LHCN-M2 (cell line): ENCODE results near the gene NAB2. TPM values are rescaled to one million over a fixed set of nuclear protein-coding genes. Genes with fewer than 3 reads are reported as not detected.
"Not testable (repeated sequence)": the region's sequence is repeated elsewhere in the genome, so short reads cannot be mapped to it uniquely, and the experiment has no call there.

Experiments
- DNase-seq: peaks from one replicate; pipeline ENCODE4 v3.0.0-alpha.2; 2012; ENCODE audit warnings: low read depth
- total RNA-seq: library from RNA; depleted of rRNA; stranded (reverse); fragments of >200 nt; gene quantifications from 2 replicates; pipeline ENCODE4 v1.2.3, GENCODE V29; 2014

Gene NAB2
- total RNA-seq, 1 experiment from 2014 or later, result 53.8 TPM

DNA sequence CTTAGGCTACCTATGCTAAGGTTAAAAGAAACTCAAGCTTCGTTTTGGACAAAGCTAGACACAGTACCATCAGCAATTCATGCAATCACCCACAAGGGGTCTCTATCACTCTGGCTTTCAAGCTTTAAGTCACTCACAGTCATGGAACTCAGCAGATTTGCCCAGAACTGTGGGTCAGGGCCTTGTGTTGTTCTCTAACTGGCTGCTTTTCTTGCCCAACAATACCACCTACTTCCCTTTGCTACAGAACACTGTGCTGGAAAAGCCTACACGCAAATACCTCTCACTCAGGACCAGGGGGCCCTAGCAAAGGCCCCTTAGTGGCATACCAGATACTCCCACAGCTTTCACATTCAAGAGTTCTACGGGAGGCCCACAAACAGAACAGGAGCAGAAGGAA, 19.4 kb upstream of the NAB2 start:
- DNase-seq, result peak; percentile 82

DNA sequence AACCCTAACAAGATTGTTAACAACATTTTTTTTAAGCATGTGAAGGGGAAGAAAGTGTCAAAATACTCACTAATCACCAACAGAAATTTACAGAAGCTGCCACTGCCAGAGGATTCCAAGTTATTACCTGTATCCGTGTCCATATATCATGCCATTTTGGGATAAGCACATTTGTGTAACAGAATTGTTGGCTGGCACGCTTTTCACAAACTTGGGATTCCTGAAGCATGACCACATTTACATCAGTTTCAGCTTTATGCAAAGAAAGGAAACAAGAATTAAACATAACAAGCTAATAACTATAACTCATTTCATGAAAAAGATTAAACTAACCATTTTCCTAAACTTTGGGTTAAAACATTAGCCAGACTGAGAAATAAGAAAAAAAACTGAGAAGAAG, 16.3 kb upstream of the NAB2 start:
- no peak for DNase-seq

DNA sequence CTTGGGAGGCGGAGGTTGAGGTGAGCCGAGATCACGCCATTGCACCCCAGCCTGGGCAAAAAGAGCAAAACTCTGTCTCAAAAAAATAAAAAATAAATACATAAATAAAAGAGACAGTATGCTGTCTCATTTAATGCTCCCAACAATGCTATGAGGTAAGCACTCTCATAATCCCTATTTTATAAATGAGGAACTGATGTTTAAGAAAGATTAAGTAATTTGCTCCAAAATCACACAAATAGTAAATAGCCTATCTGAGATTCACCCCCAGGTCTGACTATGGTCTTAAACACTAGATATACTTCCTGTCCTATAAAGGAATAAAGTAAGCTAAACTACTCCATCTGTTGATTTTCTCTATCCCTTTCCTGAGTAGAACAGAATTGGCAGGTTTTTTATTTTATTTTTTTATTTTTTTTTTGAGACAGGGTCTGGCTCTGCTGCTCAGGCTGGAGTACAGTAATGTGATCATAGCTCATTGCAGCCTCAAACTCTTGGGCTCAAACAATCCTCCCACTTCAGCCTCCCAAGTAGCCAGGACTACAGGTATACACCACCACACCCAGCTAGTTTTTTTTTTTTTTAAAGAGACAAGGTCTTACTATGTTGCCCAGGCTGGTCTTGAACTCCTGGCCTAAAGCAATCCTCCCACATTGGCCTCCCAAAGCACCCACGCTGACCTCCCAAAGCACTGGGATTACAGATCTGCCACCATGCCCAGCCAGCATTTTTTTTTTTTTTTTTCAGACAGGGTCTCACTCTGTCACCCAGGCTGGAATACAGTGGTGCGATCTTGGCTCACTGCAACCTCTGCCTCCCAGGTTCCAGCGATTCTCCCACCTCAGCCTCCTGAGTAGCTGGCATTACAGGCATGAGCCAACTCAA, 15.1 kb upstream of the NAB2 start:
- not testable (repeated sequence) for DNase-seq

DNA sequence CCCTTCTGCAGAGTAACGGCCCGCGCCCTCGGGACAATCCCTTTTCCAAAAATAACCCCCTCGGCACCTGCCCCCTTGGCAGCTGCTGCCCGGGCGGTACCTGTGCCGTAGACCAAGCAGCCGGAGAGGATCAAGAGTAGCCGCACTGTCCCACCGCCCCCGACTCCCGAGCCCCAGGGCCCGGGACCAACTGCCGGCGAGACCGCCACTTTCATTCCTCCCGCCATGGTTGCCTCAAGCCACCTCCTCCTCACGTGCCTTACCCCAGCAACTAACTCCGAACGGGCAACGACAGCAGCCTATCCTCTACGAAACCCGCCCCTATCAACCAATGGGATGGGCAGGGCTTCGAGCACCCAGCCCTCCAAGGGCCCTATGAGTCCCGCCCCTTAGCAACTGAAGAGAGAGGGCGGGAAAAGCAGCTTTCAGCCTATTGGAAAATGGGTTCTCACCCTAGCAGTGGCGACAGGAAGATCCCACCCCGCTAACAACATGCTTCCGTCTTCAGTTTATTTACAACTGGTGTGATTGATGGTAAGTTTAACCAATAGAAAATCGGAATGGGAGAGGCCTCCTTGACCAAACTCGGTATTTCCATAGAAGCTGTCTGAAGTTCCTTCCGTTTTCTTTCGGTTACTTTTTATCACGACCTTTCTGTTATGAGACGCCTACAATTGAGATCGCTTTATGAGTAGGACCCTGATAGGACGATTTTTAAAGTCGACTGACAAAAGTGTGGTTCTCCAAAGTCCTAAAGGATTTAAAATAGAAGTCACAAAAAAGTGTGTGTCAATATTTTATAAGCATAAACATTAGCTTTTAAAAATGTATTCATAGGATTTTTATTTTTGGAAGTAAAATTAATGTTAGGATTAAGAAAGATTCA, 10.2 kb upstream of the NAB2 start, which contains the start of gene NEMP1:
TSS of gene NEMP1 (minus strand) at position 273 of the 886 bp plus-strand sequence. CDS start at position 227, 46 bp downstream.
- DNase-seq, result peak; percentile 100

DNA sequence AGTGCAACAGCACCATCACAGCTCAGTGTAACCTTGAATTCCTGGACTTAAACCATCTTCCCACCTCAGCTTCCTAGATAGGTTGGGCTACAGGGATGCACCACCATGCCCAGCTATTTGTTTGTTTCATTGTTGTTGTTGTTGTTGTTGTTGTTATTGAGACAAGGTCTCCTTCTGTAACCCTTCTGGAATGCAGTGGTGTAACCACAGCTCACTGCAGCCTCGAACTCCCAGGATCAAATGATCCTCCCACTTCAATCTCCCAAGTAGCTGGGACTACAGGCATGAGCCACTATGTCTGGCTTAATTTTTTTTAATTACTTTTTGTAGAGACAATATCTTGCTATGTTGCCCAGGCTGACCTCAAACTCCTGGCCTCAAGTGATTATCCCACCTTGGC, 9.1 kb upstream of the NAB2 start:
- no peak for DNase-seq

DNA sequence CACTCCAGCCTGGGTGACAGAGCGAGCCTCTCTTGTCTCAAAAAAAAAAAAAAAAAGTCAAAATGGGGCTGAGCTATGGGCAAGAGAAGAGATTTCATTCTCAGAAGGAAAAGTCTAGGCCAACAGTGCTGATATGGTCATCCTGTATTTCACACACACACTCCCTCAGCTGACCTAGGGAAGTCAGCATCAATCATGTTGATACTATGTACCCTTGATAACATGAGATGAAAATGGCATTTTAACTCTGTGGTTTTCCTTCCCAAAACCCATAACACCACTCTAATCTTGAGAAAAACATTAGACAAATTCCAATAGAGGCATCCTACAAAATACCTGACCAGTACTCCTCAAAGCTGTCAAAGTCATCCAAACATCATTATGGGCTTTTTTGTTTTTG, 8.1 kb upstream of the NAB2 start:
- DNase-seq, result no peak

DNA sequence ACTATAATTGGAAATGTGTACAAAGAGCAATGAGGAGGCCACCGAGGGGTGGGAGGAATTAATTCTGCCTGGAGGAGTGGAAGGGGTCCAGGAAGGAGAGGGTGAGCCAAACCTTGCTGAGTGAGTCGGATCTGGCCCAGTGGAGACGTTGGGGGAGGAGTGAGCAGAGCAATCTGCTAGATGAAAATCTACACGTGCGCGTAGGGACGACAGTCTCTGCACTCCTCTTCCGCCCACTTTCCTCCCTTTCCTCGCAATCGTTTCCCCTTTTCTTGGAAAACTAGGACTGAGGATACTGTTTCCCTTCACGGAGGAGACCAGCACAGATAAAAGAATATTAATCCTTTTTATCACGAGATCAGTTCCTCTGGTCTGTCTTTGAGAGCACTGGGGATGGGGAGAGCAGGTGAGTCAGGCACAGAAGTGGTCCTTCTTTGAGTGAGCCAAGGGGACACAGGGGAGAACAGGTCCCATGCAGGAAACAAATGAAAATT, 2.9 kb upstream of the NAB2 start:
- DNase-seq, result no peak

DNA sequence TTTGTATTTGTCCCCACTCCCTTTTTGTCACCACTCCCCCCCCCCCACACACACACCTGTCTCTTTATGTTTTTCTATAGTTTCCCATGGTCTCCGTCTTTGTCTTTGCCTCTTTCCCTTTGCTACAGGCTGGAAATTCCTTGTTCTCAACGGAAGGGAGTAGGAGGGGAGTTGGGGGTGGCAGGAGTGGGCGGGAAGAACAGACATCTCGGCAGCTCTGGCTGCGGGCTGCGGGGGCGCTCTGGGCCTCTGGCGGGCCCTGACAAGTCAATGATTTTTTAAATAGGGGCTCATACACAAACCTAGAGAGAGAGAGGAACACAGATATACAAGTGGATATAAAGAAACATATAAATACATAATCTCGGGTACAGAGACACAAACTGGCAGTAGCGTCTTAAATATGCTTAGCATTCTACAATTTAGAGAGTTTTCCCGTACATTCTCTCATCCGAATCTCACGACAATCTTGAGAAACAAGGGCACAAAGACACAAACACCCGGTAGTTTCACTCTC, 2.4 kb upstream of the NAB2 start:
- DNase-seq, result peak; percentile 72

DNA sequence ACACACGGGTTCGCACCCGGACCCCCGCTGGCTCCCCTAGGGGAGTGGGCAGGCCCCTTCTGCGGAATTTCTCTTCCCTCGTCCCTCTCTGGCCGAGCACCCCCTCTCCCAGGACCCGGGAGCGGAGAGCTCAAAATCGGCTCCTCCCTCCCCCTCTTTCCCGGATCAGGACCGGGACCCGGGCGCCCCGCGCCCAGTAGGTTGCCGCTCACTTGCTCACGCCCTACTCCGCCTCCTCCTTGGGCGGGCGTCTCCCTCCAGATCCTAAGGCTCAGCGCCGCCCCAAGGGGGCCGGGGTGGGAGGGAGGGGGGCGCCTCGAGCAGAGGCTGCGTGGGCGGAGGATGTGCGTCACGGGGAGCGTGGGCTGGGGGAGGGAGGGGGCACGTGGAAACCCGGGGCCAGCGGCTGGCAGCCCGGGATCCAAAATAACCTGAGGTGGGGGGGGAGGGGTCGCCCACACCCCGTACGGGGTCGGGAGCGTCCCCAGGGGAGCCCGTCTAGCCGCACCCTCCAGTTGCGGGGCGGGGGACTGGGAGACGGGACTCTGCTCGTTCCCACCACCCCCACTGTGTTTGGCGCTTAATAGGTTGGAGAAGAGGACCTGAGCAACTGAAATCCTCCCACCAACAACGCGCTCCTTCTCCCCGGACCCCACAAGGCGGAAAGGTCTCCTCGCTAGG, 1.8 kb upstream of the NAB2 start:
- peak; percentile 88 for DNase-seq

DNA sequence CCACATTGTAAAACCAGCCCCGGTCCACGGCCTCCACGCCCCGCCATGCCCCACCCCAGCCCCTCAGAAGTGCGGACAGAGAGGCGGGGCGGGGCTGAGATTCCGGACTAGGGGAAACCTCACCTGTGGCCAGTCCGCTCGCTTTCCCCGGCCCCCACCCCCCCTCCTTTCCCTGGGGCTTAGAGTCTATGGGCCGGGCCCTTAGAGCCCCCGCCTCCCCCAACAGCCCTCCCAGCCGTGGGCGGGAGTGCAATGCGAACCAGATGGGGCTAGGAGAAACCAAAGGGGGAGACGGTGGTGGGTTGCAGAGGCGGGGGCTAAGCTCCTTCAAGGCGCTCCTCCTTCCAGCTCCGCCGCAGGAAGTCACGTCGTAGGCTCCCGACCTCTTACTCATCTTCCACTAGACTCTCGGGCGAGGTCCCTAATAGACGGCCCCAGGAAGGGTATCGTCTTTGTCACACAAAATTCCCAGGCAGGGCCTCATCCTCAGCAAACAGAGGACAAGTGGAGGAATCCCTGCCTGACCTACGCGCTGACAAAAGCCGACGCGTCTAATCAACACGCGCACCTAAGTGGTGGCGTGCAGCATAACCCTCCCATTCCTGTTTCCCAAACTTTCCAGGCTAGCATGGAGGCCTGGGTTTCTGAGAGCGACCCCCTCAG, 1.1 kb upstream of the NAB2 start:
- DNase-seq, result peak; percentile 91

DNA sequence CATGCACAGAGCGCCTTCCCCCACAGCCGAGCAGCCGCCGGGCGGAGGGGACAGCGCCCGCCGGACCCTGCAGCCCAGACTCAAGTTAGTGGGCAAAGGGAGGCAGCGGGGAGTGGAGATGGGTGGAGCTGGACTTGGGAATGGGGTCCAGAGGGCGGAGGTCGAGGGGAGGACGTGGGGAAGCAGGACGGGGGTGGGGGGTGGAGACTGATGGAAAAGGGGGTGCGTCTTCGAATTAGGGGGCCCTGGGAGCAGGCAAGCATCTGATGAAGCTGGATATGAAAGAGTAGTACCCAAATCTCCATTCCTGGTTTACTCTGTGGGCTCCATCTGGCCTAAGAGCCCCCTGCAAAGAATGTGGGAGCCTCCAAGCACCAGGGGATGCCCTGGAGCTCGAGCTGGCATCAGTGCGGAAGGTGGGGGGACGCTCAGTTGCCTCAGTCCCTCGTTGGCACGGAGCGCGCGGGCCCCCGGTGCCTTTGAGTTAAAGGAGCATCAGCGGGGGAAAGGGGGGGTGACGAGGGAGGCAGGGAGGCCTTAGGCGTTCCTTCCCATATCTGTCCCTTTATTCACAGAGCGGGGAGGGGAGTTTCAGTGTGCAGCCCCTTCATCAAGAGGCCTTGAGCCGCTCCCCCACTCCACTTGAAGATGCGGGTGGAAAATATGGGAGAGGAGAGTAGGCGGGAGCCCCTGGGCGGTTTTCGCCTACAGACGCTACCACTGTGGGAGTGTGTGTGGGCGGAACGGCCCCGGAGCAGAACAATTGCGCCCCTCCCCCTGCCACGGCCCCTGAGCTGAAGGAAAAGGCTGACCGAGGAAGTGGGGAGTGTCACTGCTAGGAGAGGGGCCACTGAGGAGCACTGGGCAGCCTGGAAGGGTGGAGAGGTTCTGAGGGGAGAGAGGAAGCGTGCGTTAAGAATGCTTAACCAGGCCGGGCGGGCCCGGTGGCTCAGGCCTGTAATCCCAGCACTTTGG, 644 bp downstream of the NAB2 start:
- DNase-seq, result peak; percentile 54

DNA sequence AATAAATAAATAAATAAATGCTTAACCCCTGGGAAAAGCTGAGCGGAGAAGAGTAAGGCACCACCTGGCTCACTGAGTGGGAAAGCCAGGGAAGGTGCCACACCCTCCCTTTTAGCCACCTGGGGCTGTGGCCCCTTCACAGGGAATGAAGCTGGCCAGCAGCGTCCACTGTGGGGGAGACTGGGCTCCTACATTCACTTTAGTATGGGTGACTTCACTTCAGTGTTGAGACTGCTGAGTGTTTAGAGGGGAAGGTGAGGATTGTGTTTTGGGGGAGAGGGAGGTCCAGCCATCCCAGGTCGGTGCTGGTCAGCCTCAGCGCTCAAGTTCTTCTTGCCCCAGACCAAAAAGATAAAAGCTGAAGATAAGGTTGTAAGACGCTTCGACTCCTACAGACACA, 1.6 kb downstream of the NAB2 start:
- no peak for DNase-seq

DNA sequence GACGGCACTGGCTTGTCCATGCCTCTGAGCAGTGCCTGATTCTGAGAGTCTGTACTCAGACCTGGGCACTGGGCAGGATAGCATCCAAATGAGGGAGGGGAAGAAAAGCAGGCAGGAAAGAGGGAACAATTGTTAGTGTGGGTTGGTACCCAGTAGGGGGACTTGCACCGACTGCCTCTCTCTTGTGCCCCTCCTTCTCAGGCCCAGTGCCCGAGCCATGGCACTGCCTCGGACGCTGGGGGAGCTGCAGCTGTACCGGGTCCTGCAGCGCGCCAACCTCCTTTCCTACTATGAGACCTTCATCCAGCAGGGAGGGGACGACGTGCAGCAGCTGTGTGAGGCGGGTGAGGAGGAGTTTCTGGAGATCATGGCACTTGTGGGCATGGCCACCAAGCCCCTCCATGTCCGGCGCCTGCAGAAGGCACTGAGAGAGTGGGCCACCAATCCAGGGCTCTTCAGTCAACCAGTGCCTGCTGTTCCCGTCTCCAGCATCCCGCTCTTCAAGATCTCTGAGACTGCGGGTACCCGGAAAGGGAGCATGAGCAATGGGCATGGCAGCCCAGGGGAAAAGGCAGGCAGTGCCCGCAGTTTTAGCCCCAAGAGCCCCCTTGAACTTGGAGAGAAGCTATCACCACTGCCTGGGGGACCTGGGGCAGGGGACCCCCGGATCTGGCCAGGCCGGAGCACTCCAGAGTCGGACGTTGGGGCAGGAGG, 2.2 kb downstream of the NAB2 start:
- peak; percentile 70 for DNase-seq

DNA sequence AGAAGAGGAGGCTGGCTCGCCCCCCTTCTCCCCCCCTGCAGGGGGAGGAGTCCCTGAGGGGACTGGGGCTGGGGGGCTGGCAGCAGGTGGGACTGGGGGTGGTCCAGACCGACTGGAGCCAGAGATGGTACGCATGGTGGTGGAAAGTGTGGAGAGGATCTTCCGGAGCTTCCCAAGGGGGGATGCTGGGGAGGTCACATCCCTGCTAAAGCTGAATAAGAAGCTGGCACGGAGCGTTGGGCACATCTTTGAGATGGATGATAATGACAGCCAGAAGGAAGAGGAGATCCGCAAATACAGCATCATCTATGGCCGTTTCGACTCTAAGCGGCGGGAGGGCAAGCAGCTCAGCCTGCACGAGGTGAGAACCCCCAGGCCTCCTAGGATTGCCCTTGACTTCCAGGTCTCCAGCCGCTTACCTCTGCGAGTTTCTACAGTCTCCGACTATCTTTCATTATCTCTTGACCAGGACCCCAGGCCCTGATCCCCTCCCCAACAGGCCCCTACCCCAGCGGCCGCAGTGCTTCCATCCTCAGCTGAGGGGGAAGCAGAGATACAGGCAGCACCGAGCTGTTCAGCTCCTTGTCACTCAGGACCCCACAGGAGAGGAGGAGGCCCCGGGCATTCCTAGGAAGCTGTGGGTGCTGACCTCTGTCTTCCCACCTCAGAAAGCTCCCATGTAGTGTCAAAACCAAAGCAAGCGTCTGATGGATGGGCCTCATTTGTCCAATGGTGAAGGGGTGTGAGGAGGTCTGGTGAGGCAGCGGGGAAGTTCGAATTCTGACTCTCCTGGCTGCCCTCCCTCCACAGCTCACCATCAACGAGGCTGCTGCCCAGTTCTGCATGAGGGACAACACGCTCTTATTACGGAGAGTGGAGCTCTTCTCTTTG, 3.0 kb downstream of the NAB2 start:
- no peak for DNase-seq

DNA sequence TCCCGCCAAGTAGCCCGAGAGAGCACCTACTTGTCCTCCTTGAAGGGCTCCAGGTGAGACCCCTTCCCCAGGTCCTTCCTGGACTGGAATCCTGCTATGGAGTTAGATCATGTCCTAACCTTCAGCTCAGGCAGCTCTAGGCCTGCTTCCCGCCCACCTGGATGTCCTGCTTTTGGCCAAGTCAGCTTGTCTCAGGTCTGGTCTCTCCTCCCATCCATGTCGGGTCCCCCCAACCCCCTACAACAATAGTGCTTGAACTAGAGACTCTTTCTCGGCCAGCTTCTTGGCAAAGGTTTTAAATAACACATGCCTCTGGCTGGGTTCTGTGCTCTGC, 3.6 kb downstream of the NAB2 start:
- no peak for DNase-seq

DNA sequence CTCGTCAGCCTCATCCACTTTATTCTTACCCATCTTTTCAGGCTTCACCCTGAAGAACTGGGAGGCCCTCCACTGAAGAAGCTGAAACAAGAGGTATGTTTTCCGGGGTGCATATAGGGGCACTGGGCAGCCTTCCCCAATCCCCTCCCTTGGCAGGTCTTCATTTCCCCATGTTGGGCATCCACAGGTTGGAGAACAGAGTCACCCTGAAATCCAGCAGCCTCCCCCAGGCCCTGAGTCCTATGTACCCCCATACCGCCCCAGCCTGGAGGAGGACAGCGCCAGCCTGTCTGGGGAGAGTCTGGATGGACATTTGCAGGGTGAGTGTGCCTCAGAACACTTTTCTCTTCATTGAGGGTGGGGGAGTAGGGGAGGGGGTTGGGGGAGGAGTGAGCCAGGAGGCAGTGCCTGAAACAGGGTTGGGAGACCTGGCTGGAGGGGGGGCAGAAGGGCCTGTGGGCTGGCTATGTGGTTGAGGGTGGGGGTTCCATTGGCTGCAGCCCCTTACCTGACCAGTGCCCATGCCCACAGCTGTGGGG, 4.0 kb downstream of the NAB2 start:
- DNase-seq, result no peak

DNA sequence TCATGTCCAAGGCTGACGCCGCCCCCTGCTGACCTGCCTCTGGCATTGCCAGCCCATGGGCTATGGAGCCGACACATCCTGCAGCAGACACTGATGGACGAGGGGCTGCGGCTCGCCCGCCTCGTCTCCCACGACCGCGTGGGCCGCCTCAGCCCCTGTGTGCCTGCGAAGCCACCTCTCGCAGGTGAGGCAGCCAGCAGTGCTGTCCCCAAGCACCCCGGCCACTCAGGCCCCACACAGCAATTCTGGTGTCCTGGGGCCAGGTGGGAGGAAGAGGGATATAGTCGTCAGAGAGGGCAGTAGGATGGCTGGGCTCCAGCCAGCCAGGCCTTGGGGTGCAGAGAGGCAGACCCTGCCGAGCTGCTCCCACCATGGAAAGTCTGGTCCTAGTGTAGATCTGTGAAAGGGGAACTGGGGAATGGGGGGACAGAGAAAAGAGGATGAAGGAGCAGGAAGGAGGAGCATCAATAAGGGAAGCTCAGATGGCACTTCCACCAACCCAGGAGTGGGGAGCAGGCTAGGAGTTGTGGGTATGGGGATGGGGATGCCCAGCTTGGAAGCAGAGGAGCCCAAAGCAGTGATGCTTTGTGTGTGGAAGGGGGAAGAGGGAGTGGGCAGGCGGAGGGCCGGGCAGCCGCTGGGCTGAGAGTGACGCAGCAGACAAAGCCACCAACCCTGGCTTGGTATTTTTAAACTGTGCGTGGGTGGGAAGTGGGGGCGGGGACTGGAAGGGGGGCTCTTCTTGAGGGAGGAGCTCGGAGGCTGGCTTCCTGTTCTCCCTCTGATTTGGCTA, 4.7 kb downstream of the NAB2 start:
- peak; percentile 77 for DNase-seq
